Measurements from ENCODE around the gene TPBGL.

DNA sequence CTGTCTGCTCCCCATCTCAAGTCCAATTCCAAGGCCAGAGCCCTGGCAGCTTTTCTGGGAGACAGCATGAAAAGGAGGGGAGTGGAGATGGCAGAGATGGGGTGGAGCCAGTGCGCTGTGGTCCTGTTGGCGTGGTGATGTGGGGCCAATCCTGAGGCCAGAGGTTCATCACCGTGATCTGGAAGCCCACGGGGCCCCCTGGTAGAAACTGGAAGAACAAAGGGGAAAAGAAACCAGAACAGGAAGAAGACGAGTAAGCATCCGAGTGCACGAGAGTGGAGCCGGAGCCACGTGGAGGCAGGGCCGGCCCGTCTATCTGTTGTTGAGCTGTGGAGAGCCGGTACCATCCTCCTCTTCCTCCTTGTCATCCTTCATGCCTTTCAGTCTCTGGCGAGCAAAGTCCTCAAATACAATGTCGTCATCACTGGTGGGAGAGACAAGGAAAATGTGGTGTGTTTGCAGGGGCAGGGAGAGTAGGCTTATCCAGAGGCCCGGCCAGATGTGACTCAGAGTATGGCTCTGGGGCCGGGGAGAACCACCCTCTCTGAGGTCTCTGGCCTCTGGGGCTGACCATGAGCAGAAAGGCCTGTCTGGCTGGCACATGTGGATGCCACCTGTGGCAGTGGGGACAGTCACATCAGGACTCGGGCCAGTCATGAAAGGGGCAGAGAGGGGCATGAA, 25.4 kb downstream of the TPBGL start:
- TF ChIP-seq CTCF (IDR thresholded peaks at IDR 0.05) (no peak), ZFX (IDR thresholded peaks at IDR 0.05; ENCODE audit: borderline replicate concordance) (no peak)
